IPS DF 19.7 (cell line): ENCODE results near the gene ARRB2.
"Not testable (repeated sequence)": the region's sequence is repeated elsewhere in the genome, so short reads cannot be mapped to it uniquely, and the experiment has no call there.

Source experiments
- DNase-seq: peaks from one replicate; pipeline ENCODE4 v3.0.0-alpha.2; 2013; ENCODE audit warnings: low read depth, low spot score

Gene ARRB2

GRCh38 chr17:4709794-4710692 is at the start of gene ARRB2:
Gene ARRB2, plus strand, starts transcription at chr17:4710632. Its CDS starts 90 bp downstream, at chr17:4710722.
- DNase-seq = peak; percentile 93

- DNase-seq = no peak
Measured at GRCh38 chr17:4663711-4664110, 46.7 kb upstream of the ARRB2 start.

GRCh38 chr17:4664230-4664629 is 46.2 kb upstream of the ARRB2 start:
- no peak for DNase-seq

GRCh38 chr17:4665027-4665426 is 45.4 kb upstream of the ARRB2 start:
- DNase-seq = no peak

GRCh38 chr17:4666296-4666695 is 44.1 kb upstream of the ARRB2 start:
- no peak for DNase-seq

- DNase-seq = no peak
Measured at GRCh38 chr17:4667166-4667565, 43.3 kb upstream of the ARRB2 start.

GRCh38 chr17:4672055-4672630 is 38.3 kb upstream of the ARRB2 start:
- no peak for DNase-seq

GRCh38 chr17:4672751-4673150 is 37.7 kb upstream of the ARRB2 start:
- no peak for DNase-seq

- no peak for DNase-seq
Measured at GRCh38 chr17:4673169-4673568, 37.3 kb upstream of the ARRB2 start.

GRCh38 chr17:4673986-4674684 is 36.3 kb upstream of the ARRB2 start:
- DNase-seq = no peak

- no peak for DNase-seq
Measured at GRCh38 chr17:4674685-4674998, 35.8 kb upstream of the ARRB2 start.

- DNase-seq = no peak
Measured at GRCh38 chr17:4675791-4676190, 34.6 kb upstream of the ARRB2 start.

- no peak for DNase-seq
Measured at GRCh38 chr17:4676791-4677190, 33.6 kb upstream of the ARRB2 start.

- no peak for DNase-seq
Measured at GRCh38 chr17:4678448-4679026, 31.9 kb upstream of the ARRB2 start.

GRCh38 chr17:4679658-4680057 is 30.8 kb upstream of the ARRB2 start:
- no peak for DNase-seq

- not testable (repeated sequence) for DNase-seq
Measured at GRCh38 chr17:4683739-4684138, 26.7 kb upstream of the ARRB2 start.

- DNase-seq = not testable (repeated sequence)
Measured at GRCh38 chr17:4689872-4690271, 20.6 kb upstream of the ARRB2 start.

- DNase-seq = no peak
Measured at GRCh38 chr17:4690745-4691144, 19.7 kb upstream of the ARRB2 start.

- DNase-seq = no peak
Measured at GRCh38 chr17:4691686-4692085, 18.7 kb upstream of the ARRB2 start.

GRCh38 chr17:4693416-4693815 is 17.0 kb upstream of the ARRB2 start:
- DNase-seq = no peak

GRCh38 chr17:4696437-4696805 is 14.0 kb upstream of the ARRB2 start:
- no peak for DNase-seq

GRCh38 chr17:4699401-4700056 is 10.9 kb upstream of the ARRB2 start:
- not testable (repeated sequence) for DNase-seq
